ENCODE data around the gene PRRT2.

Gene PRRT2

GRCh38 chr16:29812754-29813643 is 1.0 kb downstream of the PRRT2 start:
- Mint-ChIP-seq H3K4me1 (peaks cover 51 to 88% of the 10 kb centered on the region in 2 donors), H3K36me3 (peaks cover 33 to 39% of the 10 kb centered on the region in 2 donors), H3K4me3 (peak overlapping the region; percentile 25 to 84), H3K9me3 (no peaks in the 10 kb centered on the region), H3K27me3 (peaks cover 0 to 15% of the 10 kb centered on the region in 2 donors), H3K27ac (peak overlapping the region; percentile 37)
- DNase-seq (no peak), ATAC-seq (replicated peaks) (no peak)

- no peak for DNase-seq
- Mint-ChIP-seq H3K27ac (peak overlapping the region; percentile 73), H3K27me3 (peaks cover 0 to 15% of the 10 kb centered on the region in 2 donors), H3K36me3 (peaks cover 33 to 39% of the 10 kb centered on the region in 2 donors), H3K9me3 (no peaks in the 10 kb centered on the region), H3K4me3 (peak overlapping the region in 1 of 2 donors; percentile 14), H3K4me1 (peaks cover 52 to 88% of the 10 kb centered on the region in 2 donors)
- ATAC-seq (replicated peaks), result no peak
Measured at GRCh38 chr16:29813644-29814562, 1.9 kb downstream of the PRRT2 start.

DNA sequence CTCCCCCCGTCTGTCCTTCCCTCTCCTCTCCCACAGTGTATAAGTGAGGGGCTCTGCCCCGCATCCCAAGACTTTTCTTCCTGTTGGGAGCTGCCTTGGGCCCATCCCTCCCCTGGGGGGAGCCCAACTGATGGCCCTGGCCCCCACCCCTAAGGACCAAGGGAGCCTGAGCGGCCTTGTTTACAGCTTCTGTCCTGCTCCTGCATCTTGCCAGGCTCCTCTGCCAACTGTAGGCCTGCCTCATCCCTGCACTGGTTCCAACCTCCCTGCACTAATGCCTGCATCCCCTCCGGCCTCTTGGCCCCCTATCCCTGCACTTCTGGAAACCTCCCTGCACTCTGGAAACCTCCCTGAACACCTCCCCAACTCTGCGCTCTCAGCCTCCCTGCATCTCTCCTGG is 2.6 kb downstream of the PRRT2 start:
- H3K27me3 Mint-ChIP-seq, result peaks cover 0 to 15% of the 10 kb centered on the region in 2 donors
- ATAC-seq (replicated peaks), result no peak
- H3K4me1 Mint-ChIP-seq, result peaks cover 54 to 88% of the 10 kb centered on the region in 2 donors
- no peaks in the 10 kb centered on the region for H3K9me3 Mint-ChIP-seq
- H3K36me3 Mint-ChIP-seq, result peaks cover 35 to 43% of the 10 kb centered on the region in 2 donors
- no peak overlapping the region for H3K27ac Mint-ChIP-seq
- DNase-seq, result no peak
- peak overlapping the region; percentile 89 to 97 for H3K4me3 Mint-ChIP-seq

GRCh38 chr16:29815032-29815721 is 3.2 kb downstream of the PRRT2 start:
- Mint-ChIP-seq H3K4me3 (peak overlapping the region; percentile 89 to 97), H3K9me3 (no peaks in the 10 kb centered on the region), H3K36me3 (peaks cover 32 to 41% of the 10 kb centered on the region in 2 donors), H3K27ac (peak overlapping the region; percentile 65), H3K4me1 (peaks cover 53 to 88% of the 10 kb centered on the region in 2 donors), H3K27me3 (peaks cover 0 to 15% of the 10 kb centered on the region in 2 donors)
- DNase-seq (no peak), ATAC-seq (replicated peaks) (no peak)

DNA sequence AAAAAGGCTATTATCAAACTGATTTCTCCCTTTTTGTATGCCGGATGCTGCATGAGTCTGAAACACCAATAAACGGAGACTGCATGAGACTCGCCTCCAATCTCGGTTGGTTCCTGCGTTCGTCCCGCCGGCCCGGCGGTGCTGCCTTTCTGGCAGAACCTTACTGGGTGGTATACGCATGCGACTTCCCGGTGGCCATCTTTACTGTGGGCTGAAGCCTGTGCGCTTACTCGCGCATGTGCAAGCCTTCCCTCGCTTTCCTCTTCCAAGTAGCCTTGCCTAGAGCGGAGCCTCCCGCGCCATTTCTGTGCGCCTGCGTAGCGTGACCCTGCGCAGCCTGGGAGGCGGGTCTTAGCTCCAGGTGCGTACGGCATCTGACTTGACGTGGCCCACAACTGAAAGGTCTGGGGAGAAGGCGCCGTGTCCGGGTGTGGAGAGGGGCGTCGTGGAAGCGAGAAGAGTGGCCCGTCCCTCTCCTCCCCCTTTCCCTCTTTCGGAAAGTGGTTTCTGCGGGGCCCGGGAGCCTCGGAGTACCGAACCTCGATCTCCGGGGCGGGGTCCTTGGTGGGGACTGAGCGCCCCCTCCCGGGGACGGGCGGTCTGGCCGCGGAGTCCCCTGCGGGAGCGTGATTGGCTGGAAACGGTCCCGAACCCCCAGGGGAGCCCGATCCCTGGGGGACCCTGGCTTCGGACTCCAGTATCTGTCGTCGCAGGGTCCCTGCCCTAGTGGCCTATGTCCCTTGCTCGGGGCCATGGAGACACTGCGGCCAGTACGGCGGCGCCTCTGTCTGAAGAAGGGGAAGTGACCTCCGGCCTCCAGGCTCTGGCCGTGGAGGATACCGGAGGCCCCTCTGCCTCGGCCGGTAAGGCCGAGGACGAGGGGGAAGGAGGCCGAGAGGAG is 4.0 kb downstream of the PRRT2 start, which contains the start of gene PAGR1:
Gene PAGR1 (plus strand): TSS at position 360 of the 901 bp plus-strand sequence. CDS start 374 bp downstream, at position 734.
- Mint-ChIP-seq H3K27ac (peak within 1 kb of the TSS; percentile 99), H3K36me3 (peaks cover 30 to 41% of the 10 kb centered on the region in 2 donors), H3K27me3 (peaks cover 0 to 15% of the 10 kb centered on the region in 2 donors), H3K4me3 (peak within 1 kb of the TSS; percentile 89 to 97), H3K4me1 (peaks cover 45 to 85% of the 10 kb centered on the region in 2 donors), H3K9me3 (no peaks in the 10 kb centered on the region)
- ATAC-seq (replicated peaks) (peak; percentile 71 to 78), DNase-seq (peak; percentile 99)

GRCh38 chr16:29816694-29817441 is 4.9 kb downstream of the PRRT2 start:
- Mint-ChIP-seq H3K27me3 (peaks cover 0 to 10% of the 10 kb centered on the region in 2 donors), H3K4me3 (peak overlapping the region; percentile 89 to 97), H3K4me1 (peaks cover 40 to 82% of the 10 kb centered on the region in 2 donors), H3K9me3 (no peaks in the 10 kb centered on the region), H3K36me3 (peaks cover 29 to 39% of the 10 kb centered on the region in 2 donors), H3K27ac (peak overlapping the region; percentile 99)
- DNase-seq (peak; percentile 55), ATAC-seq (replicated peaks) (peak; percentile 27 to 29)

DNA sequence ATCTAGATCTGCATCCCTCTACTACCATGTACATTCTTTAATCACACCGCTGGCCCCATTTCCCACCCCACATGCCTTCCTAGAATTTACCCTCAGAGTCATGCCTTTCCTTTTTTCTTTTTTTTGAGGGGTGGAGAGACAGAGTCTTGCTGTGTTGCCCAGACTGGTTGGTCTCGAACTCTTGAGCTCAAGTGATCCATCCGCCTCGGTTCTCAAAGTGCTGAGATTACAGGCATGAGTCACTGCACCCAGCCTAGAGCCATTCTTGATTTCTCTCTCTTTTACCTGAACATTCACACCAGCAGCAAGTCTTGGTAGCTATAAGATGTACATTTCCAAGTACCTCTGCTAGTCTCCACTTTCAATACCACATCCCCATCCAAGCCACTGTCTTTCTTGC is 6.1 kb downstream of the PRRT2 start:
- Mint-ChIP-seq H3K27me3 (no peaks in the 10 kb centered on the region), H3K27ac (no peak overlapping the region), H3K9me3 (no peaks in the 10 kb centered on the region), H3K36me3 (peaks cover 36 to 42% of the 10 kb centered on the region in 2 donors), H3K4me3 (peak overlapping the region; percentile 68 to 77), H3K4me1 (peaks cover 43 to 83% of the 10 kb centered on the region in 2 donors)
- no peak for ATAC-seq (replicated peaks)
- no peak for DNase-seq

- no peak for ATAC-seq (replicated peaks)
- no peak for DNase-seq
- Mint-ChIP-seq H3K4me1 (peaks cover 39 to 74% of the 10 kb centered on the region in 2 donors), H3K36me3 (peaks cover 36 to 42% of the 10 kb centered on the region in 2 donors), H3K27ac (peak overlapping the region; percentile 4), H3K27me3 (no peaks in the 10 kb centered on the region), H3K4me3 (peak overlapping the region; percentile 96 to 98), H3K9me3 (no peaks in the 10 kb centered on the region)
Measured at GRCh38 chr16:29819506-29819905, 7.5 kb downstream of the PRRT2 start.

GRCh38 chr16:29820271-29820701 is 8.3 kb downstream of the PRRT2 start, which contains the start of gene MVP:
Gene MVP, plus strand, starts transcription at chr16:29820462. Its CDS starts 10,088 bp downstream, at chr16:29830550.
- peak within 1 kb of the TSS; percentile 96 to 98 for H3K4me3 Mint-ChIP-seq
- H3K27me3 Mint-ChIP-seq, result no peaks in the 10 kb centered on the region
- DNase-seq (peak; percentile 54), ATAC-seq (replicated peaks) (peak; percentile 35 to 38)
- no peaks in the 10 kb centered on the region for H3K9me3 Mint-ChIP-seq
- H3K27ac Mint-ChIP-seq, result peak within 1 kb of the TSS; percentile 95
- H3K4me1 Mint-ChIP-seq, result peaks cover 36 to 73% of the 10 kb centered on the region in 2 donors
- H3K36me3 Mint-ChIP-seq, result peaks cover 39 to 46% of the 10 kb centered on the region in 2 donors

DNA sequence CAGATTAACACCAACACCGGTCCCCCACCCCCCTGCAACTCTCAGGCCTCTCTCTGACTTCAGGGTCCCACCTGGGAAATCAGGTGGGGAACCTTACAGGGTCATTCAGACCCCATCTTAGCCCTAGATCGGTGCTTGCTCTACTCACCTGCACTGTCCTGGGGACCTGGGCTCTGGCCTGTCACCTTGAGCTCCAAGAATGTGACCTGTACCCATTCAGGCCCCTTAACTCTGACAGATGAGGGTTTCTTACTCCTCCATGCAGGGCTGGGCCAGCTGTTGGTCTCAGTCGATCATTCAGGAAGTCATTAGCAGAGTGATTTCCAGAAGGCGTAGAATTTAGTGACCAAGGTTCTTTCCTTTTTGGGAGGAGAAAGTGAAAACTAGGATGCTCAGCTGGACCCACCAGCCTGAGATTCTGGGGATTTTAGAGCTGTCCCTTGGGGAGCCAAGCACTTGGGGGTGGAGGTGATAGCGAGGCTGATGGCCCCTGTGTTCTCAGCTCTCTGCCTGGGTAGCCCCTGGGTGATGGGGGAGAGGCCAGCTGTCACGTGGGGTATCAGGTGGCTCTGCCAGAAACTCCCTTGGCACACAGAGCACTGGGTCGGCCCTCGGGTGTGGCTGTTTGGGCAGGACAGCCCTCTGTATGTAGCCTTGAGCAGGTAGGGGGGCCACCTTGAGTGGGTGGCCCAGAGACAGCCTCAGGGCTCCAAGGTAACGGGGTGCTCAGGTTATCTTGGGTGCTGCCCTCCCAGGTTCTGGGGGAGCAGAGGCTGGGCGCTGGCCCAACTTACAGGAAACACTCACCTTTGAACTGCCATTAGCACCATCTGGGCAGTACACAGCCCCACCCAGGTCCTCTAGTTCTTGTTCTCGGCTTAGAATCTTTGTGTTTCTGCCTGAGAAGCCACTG is 9.0 kb downstream of the PRRT2 start:
- DNase-seq (peak; percentile 63), ATAC-seq (replicated peaks) (peak; percentile 63 to 68)
- no peaks in the 10 kb centered on the region for H3K9me3 Mint-ChIP-seq
- peak overlapping the region; percentile 96 to 98 for H3K4me3 Mint-ChIP-seq
- H3K27me3 Mint-ChIP-seq, result no peaks in the 10 kb centered on the region
- H3K27ac Mint-ChIP-seq, result peak overlapping the region; percentile 95
- peaks cover 37 to 76% of the 10 kb centered on the region in 2 donors for H3K4me1 Mint-ChIP-seq
- H3K36me3 Mint-ChIP-seq, result peaks cover 41 to 49% of the 10 kb centered on the region in 2 donors

- Mint-ChIP-seq H3K27ac (peak overlapping the region; percentile 95), H3K27me3 (no peaks in the 10 kb centered on the region), H3K4me3 (peak overlapping the region; percentile 96 to 98), H3K9me3 (no peaks in the 10 kb centered on the region), H3K4me1 (peaks cover 36 to 74% of the 10 kb centered on the region in 2 donors), H3K36me3 (peaks cover 39 to 46% of the 10 kb centered on the region in 2 donors)
- no peak for ATAC-seq (replicated peaks)
- DNase-seq, result no peak
Measured at GRCh38 chr16:29821643-29822115, 9.7 kb downstream of the PRRT2 start.
